HG03103 (cell line): Measurements from ENCODE around the gene KLC4.
"Not testable (repeated sequence)": the region's sequence is repeated elsewhere in the genome, so short reads cannot be mapped to it uniquely, and the experiment has no call there.

Experiments used
- ATAC-seq: cut with Tn5 transposase; IDR thresholded peaks from one replicate; pipeline ENCODE4 v1.9.1; 2021; ENCODE audit warnings: low read depth; ENCODE audit not compliant: unreplicated experiment

KLC4 gene

DNA sequence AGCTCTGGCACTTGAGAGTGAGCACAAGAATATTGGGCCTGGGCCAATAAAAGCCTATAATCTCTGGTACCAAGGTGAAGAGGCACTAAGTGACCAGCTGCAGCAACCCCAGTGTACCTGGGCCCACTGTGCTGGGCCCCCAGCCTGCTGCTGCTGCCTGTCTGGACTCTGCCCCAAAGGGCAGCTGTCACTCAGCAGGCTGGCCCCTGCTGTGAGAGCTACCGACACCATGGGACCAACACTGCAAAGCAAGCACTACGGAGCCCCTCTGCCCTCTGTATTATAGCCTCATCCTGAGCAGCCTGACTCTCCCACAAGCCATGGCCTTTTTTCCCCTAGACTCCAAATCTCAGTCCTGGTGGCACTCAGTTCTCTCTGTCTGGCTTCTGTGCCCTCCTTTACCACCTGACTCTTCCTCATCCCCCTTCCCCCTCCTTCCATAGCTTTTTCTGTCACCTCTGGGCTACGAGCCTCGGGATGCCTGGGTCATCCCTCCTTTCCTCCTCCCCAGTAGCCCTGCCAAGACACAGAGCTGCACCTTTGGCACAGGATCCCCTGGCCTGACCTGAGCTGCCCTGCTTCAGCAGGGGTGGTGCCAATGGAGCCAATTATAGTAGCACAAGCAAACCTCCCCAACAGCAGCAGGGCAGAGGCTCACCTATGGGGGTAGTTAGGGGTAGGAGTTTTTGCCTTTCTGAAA is 23.8 kb upstream of the KLC4 start:
- no peak for ATAC-seq

DNA sequence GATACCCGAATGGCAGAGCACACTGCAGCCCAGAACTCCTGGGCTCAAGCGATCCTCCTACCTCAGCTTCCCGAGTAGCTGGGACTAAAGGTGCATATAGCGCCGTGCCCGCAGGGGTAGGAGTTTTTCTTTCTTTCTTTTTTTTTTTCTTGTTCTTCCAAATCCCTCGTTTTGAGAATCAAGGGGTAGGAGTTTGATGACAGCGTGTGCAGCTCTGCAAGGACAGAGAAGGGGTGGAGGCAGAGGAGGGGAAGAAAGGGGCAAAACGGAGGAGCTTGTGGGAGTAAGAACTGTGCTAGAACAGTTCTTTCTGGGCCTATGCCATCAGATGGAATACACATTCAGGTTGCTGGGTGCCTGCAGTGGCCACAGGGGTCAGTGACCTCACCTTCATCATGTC is 22.7 kb upstream of the KLC4 start:
- ATAC-seq = no peak

DNA sequence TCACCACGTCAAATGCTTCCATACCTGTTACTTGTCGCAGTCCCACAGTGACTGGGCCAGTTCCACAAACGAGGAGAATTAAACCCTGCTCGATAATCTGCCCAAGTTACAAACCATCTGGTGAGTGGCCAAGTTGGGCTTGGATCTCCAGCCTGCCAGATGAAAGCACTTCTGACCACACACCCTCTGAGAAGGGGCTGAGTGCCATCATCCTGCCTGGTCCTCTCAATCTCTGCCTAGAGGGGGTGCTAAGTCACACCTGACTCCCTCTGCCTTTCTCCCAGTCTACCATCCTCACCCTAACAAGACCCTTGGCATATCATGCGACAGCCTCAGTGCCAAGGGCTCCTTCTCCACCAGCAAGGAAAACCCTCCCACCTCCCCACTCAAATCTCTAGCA is 22.2 kb upstream of the KLC4 start:
- no peak for ATAC-seq

DNA sequence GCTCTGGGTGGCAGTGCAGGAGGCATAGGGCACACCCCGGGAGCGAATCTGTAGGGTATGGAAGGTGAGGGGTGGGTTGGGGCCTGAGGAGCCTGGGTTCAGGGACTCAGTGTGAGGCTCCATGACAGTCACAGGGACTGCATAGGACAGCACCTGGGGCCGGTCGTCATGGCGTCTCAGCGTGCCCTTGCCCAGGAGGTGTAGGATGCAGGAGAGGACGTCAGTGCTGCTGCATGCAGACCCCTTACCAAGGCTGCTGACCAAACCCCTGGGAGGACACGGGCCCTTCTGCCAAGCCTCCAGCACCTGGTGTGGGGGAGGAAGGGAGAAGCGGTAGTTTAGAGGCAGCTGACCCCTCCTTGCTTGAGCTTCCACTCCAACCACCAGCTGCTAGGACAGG is 21.7 kb upstream of the KLC4 start:
- ATAC-seq = no peak

DNA sequence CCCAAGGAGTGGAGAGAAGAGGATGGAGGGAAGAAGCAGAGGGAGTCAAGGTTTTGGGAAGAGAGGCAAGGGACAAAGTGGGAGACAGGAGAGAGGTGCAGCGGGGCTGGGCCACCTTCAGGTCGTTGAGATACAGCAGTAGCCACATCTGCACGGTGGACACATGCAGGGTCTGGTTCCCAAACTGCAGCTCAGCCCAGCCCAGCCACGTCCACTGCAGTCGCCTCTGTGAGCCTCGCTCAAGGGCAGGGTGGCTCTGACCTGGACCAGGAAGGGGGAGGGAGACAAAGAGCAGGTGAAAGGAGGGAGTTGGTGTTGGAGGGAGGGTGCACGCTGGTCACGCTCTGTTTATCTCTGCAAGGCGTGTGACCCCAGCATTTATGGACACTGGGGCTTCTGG is 20.7 kb upstream of the KLC4 start:
- no peak for ATAC-seq

DNA sequence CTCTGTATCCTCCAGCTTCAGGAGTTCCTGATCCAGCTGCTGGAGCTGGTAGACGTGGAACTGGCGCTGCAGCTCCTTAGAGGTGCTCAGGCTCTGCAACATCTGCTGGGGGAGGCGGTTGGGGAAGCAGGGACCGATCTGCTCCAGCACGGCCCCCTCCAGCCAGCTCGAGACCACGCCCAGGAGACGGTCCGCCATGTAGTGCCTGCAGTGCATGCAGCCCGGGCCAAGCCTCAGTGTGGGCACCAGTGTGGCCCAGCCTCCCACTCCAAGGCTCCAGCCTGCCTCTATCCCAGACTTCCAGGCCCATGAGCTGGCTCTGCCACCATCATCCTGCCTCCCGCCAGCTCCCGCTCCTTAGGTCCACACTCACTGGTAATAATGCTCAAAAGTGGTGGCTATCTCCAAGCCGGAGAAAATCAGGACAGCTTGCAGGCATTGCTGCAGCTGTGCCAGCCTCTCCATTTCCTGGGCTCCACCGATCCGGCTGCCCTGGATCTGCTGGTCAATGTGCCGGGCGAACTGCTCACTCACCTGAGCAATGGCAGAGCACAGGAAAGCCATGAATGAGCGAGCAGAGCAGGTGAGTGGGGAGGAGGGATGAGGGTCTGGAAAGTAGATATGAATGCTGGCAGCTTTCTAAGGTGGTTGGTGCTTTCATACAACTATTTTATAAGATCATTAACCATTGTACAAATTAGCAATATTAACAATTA is 18.7 kb upstream of the KLC4 start:
- no peak for ATAC-seq

DNA sequence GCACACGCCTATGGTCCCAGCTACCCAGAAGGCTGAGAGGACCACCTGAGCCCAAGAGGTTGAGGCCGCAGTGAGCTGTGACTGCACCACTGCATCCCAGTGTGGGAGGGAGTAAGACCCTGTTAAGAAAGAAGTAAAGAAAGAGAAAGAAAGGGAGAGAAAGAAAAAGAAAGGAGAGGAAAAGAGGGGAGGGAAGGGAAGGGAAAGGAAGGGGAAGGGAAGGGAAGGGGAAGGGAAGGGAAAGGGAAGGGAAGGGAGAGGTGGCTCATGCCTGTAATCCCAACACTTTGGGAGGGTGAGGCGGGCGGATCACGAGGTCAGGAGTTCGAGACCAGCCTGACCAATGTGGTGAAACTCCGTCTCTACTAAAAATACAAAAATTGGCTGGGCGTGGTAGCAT is 18.0 kb upstream of the KLC4 start:
- not testable (repeated sequence) for ATAC-seq

DNA sequence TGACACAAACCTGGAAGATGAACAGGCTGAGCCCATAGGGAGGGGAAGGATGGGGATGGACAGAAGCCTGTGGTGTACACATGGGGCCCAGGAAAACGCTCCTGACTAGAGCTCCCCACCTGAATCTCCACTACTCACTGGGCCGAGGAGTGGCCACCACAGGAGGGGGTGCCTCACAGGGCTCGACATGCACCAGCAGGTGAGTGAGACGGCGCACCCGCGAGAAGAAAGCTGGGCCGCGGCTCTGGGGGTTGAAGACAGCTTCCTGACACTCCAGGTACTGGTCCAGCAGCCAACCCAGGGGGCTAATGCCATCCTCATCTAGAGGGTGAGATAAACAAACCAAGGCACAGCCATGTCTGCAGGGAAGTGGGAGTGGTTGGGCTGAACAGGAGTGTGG is 16.1 kb upstream of the KLC4 start:
- no peak for ATAC-seq

DNA sequence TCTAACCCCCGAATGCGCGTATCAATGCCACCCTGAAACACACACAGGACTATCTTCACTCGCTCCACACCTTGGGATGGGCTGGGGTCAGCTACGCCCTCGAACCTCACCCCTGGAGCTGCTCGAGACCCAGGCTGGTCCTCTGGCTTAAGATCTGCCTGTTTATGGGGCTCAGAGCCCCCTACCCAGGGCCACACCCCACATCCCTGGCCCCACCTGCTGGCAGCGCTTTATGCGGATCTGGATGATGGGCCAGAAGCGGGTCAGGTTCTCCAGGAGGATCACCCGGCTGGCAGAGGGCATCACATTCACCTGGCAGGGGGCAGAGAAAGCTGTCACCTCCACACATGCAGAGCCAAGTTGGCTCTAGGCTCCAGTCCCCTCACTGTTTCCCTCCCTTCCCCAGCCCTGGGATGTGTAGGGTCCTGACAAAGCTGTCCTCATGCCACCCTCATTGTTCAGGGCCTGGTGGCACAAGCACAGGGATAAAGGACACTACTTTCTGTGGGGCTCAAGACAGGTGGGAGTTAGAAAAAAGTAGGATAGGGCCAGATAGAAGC is 14.0 kb upstream of the KLC4 start:
- ATAC-seq = no peak

DNA sequence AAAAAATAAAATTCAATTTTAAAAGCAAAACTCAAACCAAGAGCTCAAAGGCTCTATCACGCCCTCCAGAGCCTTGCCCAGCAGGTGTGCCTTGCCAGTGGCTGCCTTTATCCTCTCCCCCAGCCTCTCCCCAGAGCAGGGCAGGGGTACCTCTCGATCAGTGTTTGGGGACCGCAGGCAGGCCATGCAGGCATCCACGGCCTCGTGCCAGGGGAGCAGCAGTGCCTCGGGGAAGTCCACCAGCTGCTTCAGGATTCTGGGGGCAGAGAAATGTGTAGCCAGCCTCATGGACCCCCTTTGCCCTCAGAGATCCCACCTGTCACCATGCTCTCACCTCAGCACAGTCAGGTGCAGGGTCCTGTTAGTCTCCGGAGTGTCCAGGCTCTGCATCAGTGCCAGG is 11.4 kb upstream of the KLC4 start:
- no peak for ATAC-seq

DNA sequence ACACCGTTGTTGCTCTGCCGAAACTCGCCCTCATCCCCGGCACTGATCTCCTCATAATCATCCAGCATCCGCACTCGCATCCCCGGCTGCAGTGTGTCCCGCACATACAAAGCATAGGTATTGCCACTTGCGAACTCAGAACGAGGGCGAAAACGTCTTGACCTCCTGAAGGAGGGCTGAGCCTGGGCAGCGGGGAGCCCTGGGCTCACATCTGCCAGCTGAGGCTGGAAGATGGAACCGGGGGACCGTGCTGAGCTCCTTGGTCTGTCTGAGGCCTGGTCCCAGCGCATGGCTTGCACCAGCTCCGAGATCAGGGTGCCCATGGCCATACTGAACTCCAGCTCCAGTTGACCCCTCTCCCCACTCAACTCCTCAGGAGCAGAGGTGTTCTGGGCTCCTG is 8.4 kb upstream of the KLC4 start:
- ATAC-seq = no peak

DNA sequence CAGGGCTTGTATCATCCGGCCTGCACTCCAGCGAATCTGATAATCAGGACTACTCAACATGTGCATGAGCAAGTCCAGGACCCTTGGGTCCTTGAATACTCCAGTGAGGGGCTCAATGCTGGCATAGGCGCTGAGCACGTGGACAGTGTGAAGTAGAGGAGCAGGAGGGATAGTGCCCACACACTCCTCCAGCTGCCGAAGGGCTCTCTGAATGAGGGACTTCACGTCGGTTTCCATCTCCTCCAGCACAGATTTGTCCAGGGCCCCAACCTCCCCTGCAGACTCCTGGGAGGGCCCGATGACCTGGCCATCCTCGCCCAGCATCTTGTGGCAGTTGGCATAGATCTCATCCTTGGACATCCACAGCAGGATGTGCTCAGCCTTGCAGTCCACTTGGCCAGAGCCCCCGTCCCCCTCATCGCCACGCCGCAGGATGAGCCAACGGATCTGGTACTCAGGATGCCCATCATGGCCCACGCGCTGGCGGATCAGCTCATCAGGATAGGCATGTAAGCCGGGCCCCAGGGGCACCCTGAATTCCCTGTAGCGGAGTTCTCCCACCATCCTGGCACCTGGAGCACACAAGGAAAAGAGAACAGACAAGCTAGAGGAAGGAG is 7.1 kb upstream of the KLC4 start:
- ATAC-seq = no peak

DNA sequence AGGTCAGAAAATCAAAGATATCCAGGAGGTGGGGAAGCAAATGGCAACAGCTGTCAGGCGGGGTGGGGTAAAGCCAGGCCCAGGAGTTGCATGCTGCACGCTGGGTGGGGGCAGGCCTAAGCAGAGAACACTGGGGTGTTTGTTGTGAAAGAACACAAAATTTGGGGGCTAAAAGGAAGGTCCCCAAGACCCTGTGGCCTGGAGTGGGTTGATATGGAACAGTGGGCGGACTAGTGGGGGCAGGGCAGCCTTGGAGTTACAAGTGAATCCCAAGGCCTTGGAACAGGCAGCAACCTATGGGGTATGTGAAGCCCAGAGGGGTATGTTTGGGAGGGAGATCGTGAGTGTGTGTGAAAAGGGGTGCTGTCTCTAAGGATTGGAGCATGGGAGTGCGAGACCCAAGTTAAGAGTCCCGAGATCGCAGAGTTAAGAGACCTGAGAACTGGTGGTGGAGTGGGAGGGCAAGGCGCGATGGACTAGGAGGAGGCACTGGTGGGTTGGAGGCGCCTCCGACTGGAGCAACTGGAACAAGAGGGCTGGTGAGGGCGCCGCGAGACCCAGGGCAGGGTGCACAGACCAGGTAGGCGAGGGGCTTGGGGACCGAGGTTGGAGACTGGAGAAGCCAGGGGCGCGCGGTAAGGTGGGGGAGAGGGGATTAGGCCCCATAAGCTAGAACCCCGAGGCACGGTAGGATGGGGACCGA is 6.4 kb upstream of the KLC4 start:
- peak; percentile 12 for ATAC-seq

DNA sequence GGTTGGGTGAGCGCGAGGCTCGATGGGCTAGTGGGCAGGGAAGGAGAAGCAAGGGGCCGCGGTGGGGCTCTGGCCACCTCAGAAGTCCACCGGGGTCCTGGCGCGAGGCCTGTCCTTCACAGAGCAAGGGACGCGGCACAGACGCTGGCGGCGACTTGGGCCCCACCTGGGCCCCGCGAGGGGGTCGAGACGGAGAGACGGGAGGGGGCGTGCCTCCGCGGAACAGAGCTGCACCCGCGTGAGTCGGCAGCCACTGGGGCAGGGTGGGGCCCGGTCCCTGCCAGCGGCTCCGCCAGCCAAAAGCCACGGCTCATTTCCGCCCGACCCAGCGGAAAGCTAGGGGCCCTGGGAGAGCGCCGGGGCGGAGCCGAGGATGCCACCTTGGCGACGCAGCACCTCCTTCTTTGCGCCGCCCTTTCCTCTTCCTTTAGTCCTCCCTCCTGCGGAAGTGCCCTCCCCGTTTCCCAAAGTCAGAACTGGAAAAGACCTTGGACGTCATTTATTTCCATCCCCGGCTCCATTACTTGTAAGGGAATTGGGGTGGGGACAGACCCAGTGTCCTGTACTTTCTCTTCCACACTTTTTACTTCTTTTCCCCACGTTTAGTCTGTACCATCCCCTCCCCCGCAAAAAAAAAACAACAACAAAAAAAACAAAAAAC is 5.8 kb upstream of the KLC4 start, which contains the start of gene CUL7:
TSS of gene CUL7 (minus strand) at position 307 of the 661 bp plus-strand sequence. CDS start 1,063 bp downstream, outside the sequence.
- ATAC-seq = peak; percentile 78

DNA sequence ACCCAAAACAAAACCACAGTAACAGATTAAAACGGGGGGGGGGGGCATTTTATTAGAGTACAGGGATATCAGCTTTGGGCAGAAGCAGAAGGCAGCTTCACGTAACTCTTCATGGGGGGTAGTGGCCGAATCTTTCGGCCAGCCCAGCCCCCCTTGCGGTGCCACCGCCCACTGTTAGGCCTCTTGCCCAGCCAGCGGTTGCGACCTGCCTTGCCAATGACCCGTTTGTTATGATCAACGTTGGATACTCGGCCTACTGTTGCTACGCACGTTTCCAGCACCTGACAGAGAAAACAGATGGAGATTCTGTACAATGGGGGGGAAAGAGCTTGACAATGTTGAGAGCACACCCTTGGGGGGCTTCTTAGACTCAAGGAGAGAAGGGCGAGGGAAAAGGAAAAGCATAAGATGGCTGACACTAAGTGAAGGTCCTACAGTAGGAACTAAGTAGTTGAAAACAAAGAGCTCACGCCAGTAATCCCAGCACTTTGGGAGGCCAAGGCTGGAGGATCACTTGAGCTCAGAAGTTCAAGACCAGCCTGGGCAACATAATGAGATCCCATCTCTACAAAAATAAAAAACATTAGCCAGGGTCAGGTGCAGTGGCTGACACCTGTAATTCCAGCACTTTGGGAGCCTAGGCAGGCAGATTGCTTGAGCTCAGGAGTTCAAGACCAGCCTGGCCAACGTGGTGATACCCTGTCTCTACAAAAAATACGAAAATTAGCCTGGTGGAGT is 5.1 kb upstream of the KLC4 start:
- ATAC-seq = no peak

DNA sequence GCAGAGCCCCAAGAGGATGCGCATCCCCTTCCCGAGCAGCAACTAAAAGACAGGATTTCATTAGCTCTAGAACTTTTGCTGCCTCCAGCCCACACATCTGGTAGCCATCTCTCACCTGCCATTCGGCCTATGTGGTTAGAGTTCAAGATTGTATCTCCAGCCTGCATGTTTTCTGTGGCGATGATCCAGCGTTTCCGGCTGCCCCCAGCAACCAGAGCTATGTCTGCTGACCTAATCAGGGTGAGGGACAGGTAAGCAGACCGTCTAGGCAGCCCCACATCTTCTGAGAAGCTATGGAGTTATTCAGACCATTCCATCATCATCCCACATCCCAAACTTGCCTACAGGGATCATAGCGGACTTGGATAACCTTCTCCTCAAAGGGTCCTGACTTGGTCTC is 3.5 kb upstream of the KLC4 start:
- ATAC-seq = no peak

DNA sequence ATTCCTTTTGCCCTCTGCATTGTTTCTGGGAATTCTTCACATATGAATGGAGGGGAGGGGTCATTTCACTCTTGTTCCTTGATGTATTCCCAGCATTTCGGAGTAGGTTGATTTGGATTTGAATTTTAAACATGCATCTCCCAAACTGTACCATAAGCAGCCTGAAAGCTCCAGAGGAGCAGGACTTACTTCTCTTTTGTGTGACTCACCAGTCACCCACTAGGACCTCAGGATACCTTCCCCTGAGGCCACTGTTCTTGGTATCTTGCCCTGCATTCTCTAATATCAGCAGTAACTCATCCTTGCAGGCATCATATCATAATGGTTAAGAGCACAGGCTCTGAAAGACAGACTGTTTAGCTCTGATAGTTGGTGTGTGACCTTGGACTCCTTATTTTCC is 900 bp upstream of the KLC4 start:
- no peak for ATAC-seq

DNA sequence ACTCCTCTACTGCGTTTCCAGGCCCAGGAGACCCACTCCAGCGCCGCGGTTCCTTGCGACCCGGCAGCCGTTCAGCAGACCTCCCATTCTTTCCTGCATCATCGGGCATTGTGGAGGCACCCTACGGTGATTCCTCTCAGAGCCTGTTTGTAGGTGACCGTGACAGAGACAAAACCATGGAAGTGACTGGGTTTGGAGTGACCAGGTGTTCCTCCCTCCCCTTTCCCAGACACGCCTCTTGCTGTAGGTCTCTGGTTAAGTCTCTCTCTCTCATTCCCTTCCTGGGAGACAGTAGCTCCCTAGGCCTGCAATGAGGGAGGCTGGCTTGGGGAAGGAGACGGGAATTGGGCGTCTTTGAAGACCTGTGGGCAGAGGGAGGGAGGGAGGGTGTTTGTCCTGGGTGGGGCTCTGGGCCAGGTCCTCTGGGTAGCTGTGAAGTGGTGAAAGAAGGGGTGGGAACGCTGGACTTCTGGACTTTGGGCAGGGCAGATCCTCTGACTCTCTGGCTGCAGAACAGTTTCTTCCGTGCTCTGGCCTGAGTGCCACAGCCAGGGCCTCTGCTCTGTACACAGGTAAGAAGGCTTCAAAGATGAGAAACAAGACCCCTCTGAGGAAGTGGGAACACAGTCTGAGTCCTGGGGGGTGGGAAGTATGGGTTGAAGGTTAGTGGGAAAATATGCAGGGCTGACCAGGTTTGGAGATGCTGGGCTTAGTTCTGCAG is 763 bp downstream of the KLC4 start:
- ATAC-seq = no peak
